Inflammatory macrophage treated with lipopolysaccharide for 4 hours (primary cell): Measurements from ENCODE around the gene SERINC5.
A peak's percentile ranks its signal among the peaks of the same experiment; 100 is the strongest.
"Not testable (repeated sequence)": the region's sequence is repeated elsewhere in the genome, so short reads cannot be mapped to it uniquely, and the experiment has no call there.

Experiments used
- DNase-seq: peaks from one replicate; pipeline ENCODE4 v3.0.0-alpha.2; 2020

The SERINC5 gene

GRCh38 chr5:80225189-80225933 is 30.5 kb downstream of the SERINC5 start:
- no peak for DNase-seq

- DNase-seq = no peak
Measured at GRCh38 chr5:80223561-80223960, 32.3 kb downstream of the SERINC5 start.

- DNase-seq = no peak
Measured at GRCh38 chr5:80220245-80220897, 35.5 kb downstream of the SERINC5 start.

GRCh38 chr5:80219391-80219790 is 36.5 kb downstream of the SERINC5 start:
- no peak for DNase-seq

- no peak for DNase-seq
Measured at GRCh38 chr5:80217667-80218066, 38.2 kb downstream of the SERINC5 start.

DNA sequence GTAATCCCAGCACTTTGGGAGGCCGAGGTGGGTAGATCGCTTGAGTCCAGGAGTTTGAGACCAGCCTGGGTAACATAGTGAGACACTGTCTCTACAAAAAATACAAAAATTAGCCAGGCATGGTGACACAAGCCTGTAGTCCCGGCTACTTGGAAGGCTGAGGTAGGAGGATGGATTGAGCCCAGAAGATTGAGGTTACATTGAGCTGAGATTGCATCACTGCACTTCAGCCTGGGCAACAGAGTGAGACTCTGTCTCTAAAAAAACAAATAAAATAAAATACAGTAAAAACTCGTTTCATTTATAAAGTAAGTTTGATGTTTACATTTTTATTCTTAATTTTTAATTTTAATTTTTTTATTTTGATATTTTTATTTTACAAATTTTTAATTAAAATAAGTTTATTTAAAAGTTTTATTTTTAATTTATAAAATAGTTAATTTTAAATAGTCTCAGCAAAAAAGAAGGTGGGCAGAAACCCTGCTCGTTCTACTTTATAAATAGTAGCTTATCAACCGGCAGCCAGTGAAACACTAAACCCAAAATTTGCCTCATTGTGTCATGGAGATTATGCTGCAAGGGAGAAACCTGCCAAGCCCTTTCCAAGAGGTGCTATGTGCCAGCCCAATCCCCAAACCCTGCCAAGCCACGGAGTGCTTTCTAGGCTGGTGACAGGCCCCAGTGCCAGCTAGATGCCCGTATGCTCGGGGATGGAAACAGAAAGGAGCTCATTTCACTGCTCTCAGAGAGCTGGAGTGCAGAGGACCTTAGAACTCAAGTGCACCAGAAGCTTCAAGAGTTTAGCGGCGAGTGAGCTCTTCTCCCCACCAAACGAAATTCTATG is 38.9 kb downstream of the SERINC5 start:
- DNase-seq = no peak

DNA sequence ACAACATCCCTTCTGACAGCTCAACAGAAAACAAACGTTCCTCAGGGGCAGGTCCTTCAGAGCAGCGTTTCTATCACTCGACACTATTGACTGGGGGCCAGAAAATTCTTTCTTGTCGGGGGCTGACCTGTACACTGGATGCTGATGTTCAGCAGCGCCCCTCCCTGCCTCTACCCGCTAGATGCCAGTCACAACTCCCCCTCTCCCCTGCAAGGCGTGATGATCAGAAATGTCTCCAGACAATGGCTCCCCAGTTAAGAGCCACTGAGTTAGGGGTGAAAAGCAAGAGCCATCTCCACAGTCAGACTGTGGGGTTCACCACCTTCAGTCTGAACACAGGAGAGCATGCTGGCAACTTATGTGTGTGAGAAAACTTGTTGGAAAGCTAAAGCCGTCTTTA is 39.8 kb downstream of the SERINC5 start:
- DNase-seq = no peak

DNA sequence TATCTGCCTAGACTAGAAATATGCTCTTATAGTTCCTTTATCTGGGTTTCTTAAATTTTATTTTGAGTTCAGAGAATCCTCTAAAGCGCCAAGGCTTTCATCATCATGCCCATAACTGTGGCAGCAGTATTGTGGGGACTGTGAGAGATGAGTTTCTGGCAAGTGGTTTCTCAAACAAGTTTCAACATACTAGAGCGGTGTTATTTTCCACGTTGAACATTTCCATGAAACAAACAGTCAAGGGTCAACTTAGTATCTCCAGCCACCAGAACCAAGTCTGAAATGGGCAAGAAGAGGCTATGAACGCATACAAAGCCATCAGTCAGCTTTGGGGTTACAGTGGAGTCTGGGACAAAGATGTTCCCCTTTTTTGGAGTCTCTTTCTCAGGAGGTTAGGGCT is 40.3 kb downstream of the SERINC5 start:
- no peak for DNase-seq

DNA sequence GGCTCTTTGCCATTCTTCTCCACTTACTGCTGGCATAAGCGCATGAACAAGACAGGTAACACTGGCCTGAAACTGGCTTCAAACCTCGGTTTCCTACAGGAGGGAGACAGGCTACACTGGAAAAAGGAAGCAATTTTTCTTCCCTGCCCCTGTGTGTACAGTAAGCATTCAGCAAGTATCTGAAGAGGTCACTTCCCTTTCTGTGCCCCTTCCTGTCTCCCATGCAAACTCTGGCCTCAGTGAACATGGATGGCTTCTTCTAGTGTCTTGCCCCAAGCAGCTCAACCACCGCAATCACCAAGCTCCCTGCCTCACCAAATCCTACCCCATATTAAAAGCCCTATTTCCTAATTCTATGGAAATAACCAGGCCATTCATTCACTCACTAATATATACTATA is 42.4 kb downstream of the SERINC5 start:
- peak; percentile 57 for DNase-seq

- no peak for DNase-seq
Measured at GRCh38 chr5:80212171-80212667, 43.6 kb downstream of the SERINC5 start.

- no peak for DNase-seq
Measured at GRCh38 chr5:80211327-80211726, 44.5 kb downstream of the SERINC5 start.

- no peak for DNase-seq
Measured at GRCh38 chr5:80210014-80210413, 45.8 kb downstream of the SERINC5 start.

DNA sequence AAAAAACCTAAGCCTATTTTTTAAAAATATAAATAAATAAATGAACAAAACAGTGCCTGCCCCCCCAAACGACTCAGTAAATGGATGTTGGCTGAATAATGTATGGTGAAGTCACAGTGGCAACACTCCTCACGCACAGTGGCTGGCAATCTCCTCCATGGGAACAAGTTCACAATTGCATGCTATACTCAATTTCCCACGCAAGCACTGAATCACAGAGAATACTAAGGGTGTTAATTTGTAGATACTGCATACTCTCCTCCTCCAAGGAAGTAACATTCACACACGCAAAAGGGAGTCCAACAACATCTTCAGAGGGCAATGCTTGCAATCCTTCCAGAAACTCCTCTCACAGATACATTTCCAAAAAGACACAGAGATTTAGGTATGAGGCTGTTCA is 47.5 kb downstream of the SERINC5 start:
- no peak for DNase-seq

DNA sequence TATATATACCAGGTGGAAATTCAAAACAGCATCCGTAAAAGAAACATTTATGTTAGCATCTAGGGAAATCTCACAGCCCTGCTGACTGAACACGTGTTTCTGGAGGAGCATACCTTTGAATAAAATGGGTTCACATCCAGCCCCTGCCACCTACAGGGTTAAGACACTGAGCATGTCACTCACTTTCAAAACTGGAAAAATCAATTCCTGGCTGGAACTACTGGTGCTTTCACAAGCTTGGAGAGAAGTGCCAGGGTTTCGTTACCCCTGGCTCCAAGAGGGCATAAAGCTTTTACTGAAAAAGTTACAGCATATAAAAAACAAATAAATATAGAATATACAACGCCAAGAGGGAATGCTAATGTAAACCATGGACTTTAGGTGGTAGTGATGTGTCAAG is 48.0 kb downstream of the SERINC5 start:
- no peak for DNase-seq

DNA sequence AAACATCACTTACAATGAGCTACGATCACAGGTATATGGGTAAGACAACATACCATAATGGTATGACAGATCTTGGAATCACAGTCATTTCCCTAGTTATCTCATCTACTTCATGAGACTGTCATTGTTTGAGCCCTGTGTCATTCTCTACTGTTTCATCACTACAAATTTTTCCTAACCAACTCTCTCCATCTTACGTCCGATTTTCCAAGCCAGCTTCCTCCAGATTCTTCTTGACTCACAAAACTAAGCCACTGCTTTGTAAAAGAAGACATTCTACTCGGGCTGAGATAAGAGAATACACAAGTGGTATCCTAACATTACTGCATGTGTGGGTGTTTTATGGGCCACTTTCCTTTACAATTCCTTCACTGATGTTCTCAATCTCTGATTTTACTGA is 49.6 kb downstream of the SERINC5 start:
- DNase-seq = no peak

DNA sequence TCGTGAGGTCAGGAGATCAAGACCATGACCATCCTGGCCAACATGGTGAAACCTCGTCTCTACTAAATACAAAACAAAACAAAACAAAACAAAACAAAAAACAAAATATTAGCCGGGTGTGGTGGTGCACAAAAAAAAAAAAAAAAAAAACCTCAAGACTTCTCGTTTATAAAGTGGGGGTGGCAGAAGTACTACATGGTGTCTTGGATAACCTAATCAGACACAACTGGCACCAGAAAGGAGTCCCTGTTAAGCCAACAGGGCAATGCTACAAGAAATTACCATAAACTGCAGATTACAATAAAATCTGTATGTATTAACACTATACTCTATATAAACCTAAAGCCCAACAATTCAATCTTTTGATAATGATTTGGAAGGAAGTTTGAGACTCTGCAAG is 50.0 kb downstream of the SERINC5 start:
- DNase-seq = no peak

DNA sequence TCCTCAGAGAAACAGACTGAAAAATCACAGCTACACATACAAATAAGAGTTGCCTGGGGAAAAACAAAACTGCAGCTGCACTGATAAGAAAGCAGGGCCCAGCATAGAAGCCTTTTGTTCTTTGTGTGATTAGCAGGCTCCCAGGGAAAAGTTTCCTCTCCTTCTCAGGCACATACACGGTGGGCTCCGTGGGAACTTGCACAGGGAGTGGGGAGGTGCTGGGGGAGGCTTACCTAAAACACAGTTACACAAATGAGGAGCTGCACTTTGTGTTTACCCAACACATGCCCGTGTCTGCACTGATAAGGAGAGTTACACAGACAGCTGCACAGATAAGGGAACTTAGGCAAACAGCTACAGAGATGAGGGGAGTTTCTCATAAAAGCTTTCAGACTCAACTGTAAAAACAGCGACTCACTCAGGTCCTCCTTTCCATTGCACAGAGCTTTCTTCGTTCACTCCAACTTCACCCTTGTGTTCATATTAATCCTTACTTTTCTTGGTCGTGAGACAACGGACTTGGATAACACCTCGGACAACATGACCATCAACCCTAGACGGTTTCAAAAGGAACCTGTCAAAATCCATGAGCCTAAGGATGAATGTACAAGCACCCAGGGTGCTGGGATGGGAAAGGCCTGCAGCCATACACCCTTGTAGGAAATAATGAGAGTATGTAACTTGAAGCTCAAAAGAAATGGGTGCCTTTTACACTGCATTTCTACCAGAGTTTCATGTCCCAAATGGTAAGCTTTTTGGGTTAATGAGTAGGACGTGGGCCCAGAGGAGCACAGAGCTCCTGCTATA is 50.8 kb downstream of the SERINC5 start:
- DNase-seq = no peak

DNA sequence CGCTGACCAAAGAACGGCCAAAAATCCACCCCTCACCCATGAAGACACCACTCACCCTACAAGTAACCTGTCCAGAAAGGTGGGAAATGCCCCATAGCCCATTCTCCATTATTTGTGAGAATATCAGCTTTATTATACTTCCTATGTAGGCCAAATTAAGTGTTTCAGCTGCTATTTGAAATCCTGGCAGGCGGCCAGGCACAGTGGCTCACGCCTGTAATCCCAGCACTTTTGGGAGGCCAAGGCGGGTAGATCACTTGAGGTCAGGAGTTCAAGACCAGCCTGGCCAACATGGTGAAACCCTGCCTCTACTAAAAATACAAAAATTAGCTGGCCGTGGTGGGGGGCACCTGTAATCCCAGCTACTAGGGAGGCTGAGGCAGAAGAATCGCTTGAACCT is 54.1 kb downstream of the SERINC5 start:
- DNase-seq = not testable (repeated sequence)

GRCh38 chr5:80198920-80199319 is 56.9 kb downstream of the SERINC5 start:
- no peak for DNase-seq

GRCh38 chr5:80198399-80198798 is 57.4 kb downstream of the SERINC5 start:
- no peak for DNase-seq

GRCh38 chr5:80195837-80196400 is 59.9 kb downstream of the SERINC5 start:
- no peak for DNase-seq

GRCh38 chr5:80194468-80194867 is 61.4 kb downstream of the SERINC5 start:
- no peak for DNase-seq
